H1 (cell line): ENCODE results near the gene ANO2. TPM values are rescaled to one million over a fixed set of nuclear protein-coding genes. Genes with fewer than 3 reads are reported as not detected.

ENCODE experiments used
- TEAD4 ChIP-seq: IDR thresholded peaks from 2 replicates; pipeline ENCODE4 v1.6.1; 2012; ENCODE audit warnings: low read depth, low read length, inconsistent platforms, mixed read lengths
- polyA plus RNA-seq, 7 experiments: library from polyadenylated mRNA; depleted of rRNA in 3 of 7; stranded (reverse) in 5 of 7; unstranded in 2 of 7; fragments of >200 nt in 5 of 7; fragments of 200-250 nt in 2 of 7; gene quantifications; 1 replicate in 5 of 7; 2 replicates in 1 of 7; 4 replicates in 1 of 7; pipeline versions ENCODE4 v1.2.1 to v1.2.3, GENCODE V29; 2011 to 2013; ENCODE audit warnings: missing spikeins in 2 of 7, mixed read lengths in 2 of 7
- total RNA-seq: library from RNA; stranded (reverse); fragmentation: NEBNext Ultra II Directional; extraction: Animal tissue kit (Norgen Biotek cat#: 25700); gene quantifications from 2 replicates; pipeline ENCODE4 v1.2.1, GENCODE V29; 2021

The ANO2 gene
- total and polyA plus RNA-seq, 2 of the 8 experiments (the other 6 are each of a cell fraction or from before 2014, with no cell fraction given): 1.9 to 5.5 TPM

GRCh38 chr12:5925646-5926045, 19.4 kb downstream of the ANO2 start (continued):
- TF ChIP-seq TEAD4: no peak
